Endothelial cell of umbilical vein (primary cell): ENCODE measurements around the gene LHPP. TPM values are rescaled to one million over a fixed set of nuclear protein-coding genes. Genes with fewer than 3 reads are reported as not detected.

Source experiments
- BruUV-seq: library from RNA; stranded (reverse); fragments of 400-500 nt; replicated peaks from 2 replicates; lab custom pipeline; 2021; lab: Mats Ljungman, UMichigan
- CTCF ChIA-PET: fragments of 300-600, 350-600 bp; sonication (Branson Sonifier 250); formaldehyde crosslinking; loops from one replicate; lab custom pipeline; 2021; ENCODE audit warnings: antibody characterized with exemption, inconsistent platforms; lab: Charles Lee
- POLR2A ChIA-PET: fragments of 300-600, 350-600 bp; sonication (Branson Sonifier 250); formaldehyde crosslinking; loops from one replicate; lab custom pipeline; 2021; ENCODE audit warnings: antibody characterized with exemption, inconsistent platforms; lab: Charles Lee
- DNase-seq: peaks from one replicate; pipeline ENCODE4 v3.0.0-alpha.2; 2011; ENCODE audit warnings: low read depth, low spot score
- FAIRE-seq: peaks from 2 replicates; lab custom pipeline; 2011; peaks lifted over from hg19 to GRCh38; lab: Jason Lieb, UNC
- H2AFZ ChIP-seq: 2 replicates; pipeline ENCODE4 v1.6.0; 2012; ENCODE audit warnings: low read depth, low read length, control low read depth, inconsistent platforms
- H3K27ac ChIP-seq: 2 replicates; pipeline ENCODE4 v1.5.1; 2011; ENCODE audit warnings: low read depth, mild to moderate bottlenecking, control low read depth, low read length, moderate library complexity; ENCODE audit not compliant: insufficient read depth
- H3K27me3 ChIP-seq, 2 experiments: 2 replicates each; pipeline versions ENCODE4 v1.6.0 to v1.6.1; 2011; ENCODE audit warnings: low read length in 2 of 2, mixed read lengths in 1 of 2; ENCODE audit not compliant: control insufficient read depth in 2 of 2, insufficient read depth in 2 of 2
- H3K36me3 ChIP-seq, 2 experiments: 2 replicates in 1 of 2; 3 replicates in 1 of 2; pipeline ENCODE4 v1.5.1; 2011; ENCODE audit warnings: low read length in 2 of 2, mild to moderate bottlenecking in 1 of 2, moderate library complexity in 1 of 2; ENCODE audit not compliant: control insufficient read depth in 2 of 2, insufficient read depth in 2 of 2; ENCODE audit errors: extremely low read depth in 1 of 2
- H3K4me1 ChIP-seq: 3 replicates; pipeline ENCODE4 v1.5.1; 2011; ENCODE audit warnings: mild to moderate bottlenecking, low read length; ENCODE audit not compliant: control insufficient read depth, insufficient read depth; ENCODE audit errors: extremely low read depth
- H3K4me2 ChIP-seq: 2 replicates; pipeline ENCODE4 v1.6.1; 2011; ENCODE audit warnings: low read length, control low read depth, mixed read lengths; ENCODE audit not compliant: insufficient read depth
- H3K4me3 ChIP-seq, 3 experiments: fragments of 200-600 bp in 1 of 3; sonication (generic), shearing (Covaris generic) in 1 of 3; replicated peaks in 1 of 3; 2 replicates each; pipeline ENCODE4 v1.5.1; 2011 to 2016; ENCODE audit warnings: control low read depth in 3 of 3, low read length in 3 of 3, mild to moderate bottlenecking in 2 of 3, inconsistent platforms in 1 of 3, low read depth in 1 of 3, moderate library complexity in 1 of 3; ENCODE audit not compliant: insufficient read depth in 1 of 3
- H3K79me2 ChIP-seq: 2 replicates; pipeline ENCODE4 v1.6.0; 2012; ENCODE audit warnings: low read length, inconsistent platforms; ENCODE audit not compliant: control insufficient read depth, insufficient read depth
- H3K9ac ChIP-seq: replicated peaks from 2 replicates; pipeline ENCODE3; 2011; ENCODE audit warnings: low read length, control low read depth; ENCODE audit not compliant: insufficient read depth; ENCODE audit errors: extremely low read depth
- H3K9me1 ChIP-seq: replicated peaks from 3 replicates; pipeline ENCODE4 v1.6.0; 2011; ENCODE audit warnings: mild to moderate bottlenecking, low read length; ENCODE audit not compliant: control insufficient read depth, insufficient read depth; ENCODE audit errors: extremely low read depth
- H3K9me3 ChIP-seq: replicated peaks from 2 replicates; pipeline ENCODE4 v1.5.1; 2012; ENCODE audit warnings: low read length, inconsistent platforms; ENCODE audit not compliant: control insufficient read depth, insufficient read depth
- H4K20me1 ChIP-seq: replicated peaks from 2 replicates; pipeline ENCODE3; 2011; ENCODE audit warnings: mild to moderate bottlenecking, low read length; ENCODE audit not compliant: control insufficient read depth, insufficient read depth; ENCODE audit errors: extremely low read depth
- CTCF ChIP-seq, 2 donors: IDR thresholded peaks; 1 replicate in 1 of 2; 2 replicates in 1 of 2; pipeline ENCODE4 v1.5.1; 2011; ENCODE audit warnings: low read length in 2 of 2, mild to moderate bottlenecking in 2 of 2, moderate library complexity in 2 of 2, control low read depth in 1 of 2, inconsistent platforms in 1 of 2, low read depth in 1 of 2; ENCODE audit not compliant: insufficient read depth in 1 of 2; ENCODE audit errors: extremely low read depth in 1 of 2
- EZH2 ChIP-seq: IDR thresholded peaks from 2 replicates; pipeline ENCODE4 v1.6.1; 2012; ENCODE audit warnings: borderline replicate concordance, low read depth, mild to moderate bottlenecking, moderate library complexity, low read length, inconsistent platforms; ENCODE audit not compliant: severe bottlenecking
- FOS ChIP-seq: IDR thresholded peaks from 2 replicates; pipeline ENCODE4 v1.6.1; 2011; ENCODE audit warnings: mild to moderate bottlenecking, low read length, moderate library complexity, borderline replicate concordance; ENCODE audit not compliant: insufficient read depth
- GATA2 ChIP-seq: IDR thresholded peaks from 2 replicates; pipeline ENCODE4 v1.7.0; 2011; ENCODE audit warnings: low read depth, mild to moderate bottlenecking, moderate library complexity, mixed read lengths, low read length; ENCODE audit not compliant: insufficient read length, insufficient read depth
- JUN ChIP-seq: IDR thresholded peaks from 2 replicates; pipeline ENCODE4 v1.6.1; 2011; ENCODE audit warnings: borderline replicate concordance, low read depth; ENCODE audit not compliant: insufficient read length, insufficient read depth
- MAX ChIP-seq: IDR thresholded peaks from 2 replicates; pipeline ENCODE4 v1.6.1; 2011; ENCODE audit not compliant: insufficient read depth, insufficient read length
- MYC ChIP-seq: IDR thresholded peaks from one replicate; pipeline ENCODE4 v1.6.1; 2011; ENCODE audit warnings: mild to moderate bottlenecking, low read depth, low read length
- POLR2A ChIP-seq: IDR thresholded peaks from 2 replicates; pipeline ENCODE4 v1.6.1; 2012; ENCODE audit warnings: low read depth, mild to moderate bottlenecking, control low read depth, low read length
- POLR2AphosphoS5 ChIP-seq: IDR thresholded peaks from 2 replicates; pipeline ENCODE4 v1.6.1; 2012; ENCODE audit warnings: low read depth, mild to moderate bottlenecking, control low read depth, low read length, moderate library complexity; ENCODE audit not compliant: insufficient read depth
- dilution Hi-C: fragments of 300-500 bp; cut with MboI; formaldehyde crosslinking; loops from one replicate; pipeline ENCODE4 v1.15.0; 2019; ENCODE audit warnings: low sequenced_read_pairs; ENCODE audit not compliant: extremely low pct_ligation_motif_present
- intact Hi-C: fragments of 100-400 bp; cut with micrococcal nuclease; formaldehyde crosslinking; loops from one replicate; pipeline ENCODE4 v1.10.0; 2022
- polyA plus RNA-seq, 4 experiments: library from polyadenylated mRNA; depleted of rRNA in 3 of 4; stranded (reverse) in 3 of 4; unstranded in 1 of 4; fragments of >200 nt; gene quantifications; 2 replicates each; pipeline versions ENCODE4 v1.2.1 to v1.2.3, GENCODE V29; 2011 to 2012; ENCODE audit warnings: missing spikeins in 1 of 4
- total RNA-seq: library from RNA; stranded (reverse); gene quantifications from 2 replicates; pipeline ENCODE4 v1.2.3, GENCODE V29; 2021

The LHPP gene
- total and polyA plus RNA-seq, 2 donors (not counting 3 experiments of a cell fraction or from before 2014, with no cell fraction given), result 5.8 to 11.2 TPM

GRCh38 chr10:124629415-124629814 lies 167.8 kb downstream of the LHPP start:
- Histone ChIP-seq H3K9ac (no peak overlapping the region), H3K4me1 (peaks cover 2% of the 10 kb centered on the region), H3K4me3 (no peak overlapping the region), H4K20me1 (no peaks in the 10 kb centered on the region), H3K4me2 (no peak overlapping the region), H3K9me1 (no peaks in the 10 kb centered on the region), H3K9me3 (no peaks in the 10 kb centered on the region), H3K36me3 (no peaks in the 10 kb centered on the region), H3K27me3 (no peaks in the 10 kb centered on the region), H3K27ac (no peak overlapping the region), H2AFZ (no peak overlapping the region), H3K79me2 (no peaks in the 10 kb centered on the region)
- DNase-seq, result no peak
- ChIA-PET CTCF (interaction anchor here (6.0 to 7.7 kb wide), 2 partner anchors 112 to 116 kb away, joined by 32 to 105 read pairs; partner anchors contain the start of gene FAM53B), POLR2A (no interaction called here)
- dilution Hi-C loops, result no loop called here
- intact Hi-C loops, result no loop called here
- no TSS peak for BruUV-seq
- FAIRE-seq, result no peak
- no peak for TF ChIP-seq POLR2AphosphoS5
- TF ChIP-seq JUN, result no peak
- no peak for TF ChIP-seq GATA2
- TF ChIP-seq EZH2, result no peak

- no TSS peak for BruUV-seq
- TF ChIP-seq GATA2, result no peak
- no peak for TF ChIP-seq JUN
- no peak for TF ChIP-seq MAX
- no peak for TF ChIP-seq POLR2AphosphoS5
- TF ChIP-seq CTCF (IDR thresholded peaks at IDR 0.05; ENCODE audit: extremely low read depth in 1 of 2, insufficient read depth in 1 of 2, low read depth in 1 of 2, low read length in 2 of 2), result no peak
- TF ChIP-seq EZH2, result no peak
- TF ChIP-seq FOS, result no peak
- no peak for TF ChIP-seq POLR2A
- TF ChIP-seq MYC, result no peak
- POLR2A ChIA-PET, result no interaction called here
- dilution Hi-C loops, result no loop called here
- no peak overlapping the region for H2AFZ ChIP-seq
- H3K27me3 ChIP-seq, result no peaks in the 10 kb centered on the region
- H3K79me2 ChIP-seq, result no peaks in the 10 kb centered on the region
- H3K9me3 ChIP-seq, result no peaks in the 10 kb centered on the region
- no peaks in the 10 kb centered on the region for H3K36me3 ChIP-seq
- DNase-seq, result no peak
- H3K9ac ChIP-seq, result no peak overlapping the region
- no peak overlapping the region for H3K27ac ChIP-seq
- H4K20me1 ChIP-seq, result no peaks in the 10 kb centered on the region
- H3K4me1 ChIP-seq, result peaks cover 2% of the 10 kb centered on the region
- intact Hi-C loops, result no loop called here
- FAIRE-seq, result no peak
- no peak overlapping the region for H3K4me3 ChIP-seq
- no peaks in the 10 kb centered on the region for H3K9me1 ChIP-seq
- CTCF ChIA-PET, result interaction anchor here (1.8 to 7.7 kb wide), 3 partner anchors 89 to 116 kb away, joined by 5 to 105 read pairs (median 32); partner anchors contain the start of gene FAM53B
- no peak overlapping the region for H3K4me2 ChIP-seq
Observed at GRCh38 chr10:124629842-124630241, 168.2 kb downstream of the LHPP start.
